HUES64 (cell line): ENCODE results near the gene PRR35.

Source experiments
- H3K27ac ChIP-seq: 2 replicates; pipeline ENCODE4 v1.7.0; 2013; ENCODE audit warnings: low read depth, low read length, inconsistent platforms
- H3K27me3 ChIP-seq: 2 replicates; pipeline ENCODE4 v1.6.1; 2013; ENCODE audit warnings: mild to moderate bottlenecking, low read length; ENCODE audit not compliant: insufficient read depth
- H3K36me3 ChIP-seq: 2 replicates; pipeline ENCODE4 v1.6.1; 2013; ENCODE audit warnings: mild to moderate bottlenecking, low read length; ENCODE audit not compliant: insufficient read depth
- H3K4me1 ChIP-seq: 2 replicates; pipeline ENCODE4 v1.6.1; 2013; ENCODE audit warnings: mild to moderate bottlenecking, low read length, moderate library complexity; ENCODE audit not compliant: insufficient read depth
- H3K4me3 ChIP-seq: 2 replicates; pipeline ENCODE4 v1.5.1; 2013; ENCODE audit warnings: mild to moderate bottlenecking, low read length, moderate library complexity
- H3K9ac ChIP-seq: 2 replicates; pipeline ENCODE4 v1.6.1; 2013; ENCODE audit warnings: mild to moderate bottlenecking, low read depth, low read length
- H3K9me3 ChIP-seq: 2 replicates; pipeline ENCODE4 v1.6.1; 2013; ENCODE audit warnings: low read depth, low read length; ENCODE audit not compliant: insufficient read depth
- WGBS: fragments of 150-250, 120-280 bp; methylation state at CpG from one replicate; pipeline ENCODE4 v1.1.7; 2013; ENCODE audit warnings: missing lambda C conversion rate; 5-methylcytosine and 5-hydroxymethylcytosine counted together

PRR35 gene

GRCh38 chr16:537415-538335 is 22.5 kb upstream of the PRR35 start:
- H3K9ac ChIP-seq: no peak overlapping the region
- no peak overlapping the region for H3K27ac ChIP-seq
- H3K36me3 ChIP-seq: peaks cover 10% of the 10 kb centered on the region; the same call in 1 of the 2 replicates
- no peaks in the 10 kb centered on the region for H3K9me3 ChIP-seq
- H3K4me3 ChIP-seq: no peak overlapping the region
- H3K27me3 ChIP-seq: no peaks in the 10 kb centered on the region
- H3K4me1 ChIP-seq: no peaks in the 10 kb centered on the region
- 96% methylated on average over 60 of the region's 60 CpGs for WGBS

GRCh38 chr16:539901-540530 is 20.2 kb upstream of the PRR35 start:
- WGBS: 95% methylated on average over 34 of the region's 34 CpGs
- Histone ChIP-seq H3K27me3 (no peaks in the 10 kb centered on the region), H3K4me1 (no peaks in the 10 kb centered on the region), H3K4me3 (no peak overlapping the region), H3K36me3 (peaks cover 10% of the 10 kb centered on the region; the same call in 1 of the 2 replicates), H3K9me3 (no peaks in the 10 kb centered on the region), H3K9ac (no peak overlapping the region), H3K27ac (no peak overlapping the region)

- H3K36me3 ChIP-seq: peaks cover 10% of the 10 kb centered on the region; the same call in 1 of the 2 replicates
- 96% methylated on average over 29 of the region's 29 CpGs for WGBS
- no peak overlapping the region for H3K4me3 ChIP-seq
- H3K27ac ChIP-seq: no peak overlapping the region
- no peaks in the 10 kb centered on the region for H3K9me3 ChIP-seq
- no peak overlapping the region for H3K9ac ChIP-seq
- no peaks in the 10 kb centered on the region for H3K4me1 ChIP-seq
- H3K27me3 ChIP-seq: no peaks in the 10 kb centered on the region
Measured at GRCh38 chr16:540645-541340, 19.4 kb upstream of the PRR35 start.

- Histone ChIP-seq H3K36me3 (no peaks in the 10 kb centered on the region; the same call in 1 of the 2 replicates), H3K27ac (no peak overlapping the region), H3K4me1 (no peaks in the 10 kb centered on the region), H3K27me3 (no peaks in the 10 kb centered on the region), H3K9me3 (no peaks in the 10 kb centered on the region), H3K4me3 (no peak overlapping the region), H3K9ac (no peak overlapping the region)
- WGBS: 95% methylated on average over 51 of the region's 51 CpGs
Measured at GRCh38 chr16:543301-544164, 16.7 kb upstream of the PRR35 start.

GRCh38 chr16:544517-544916 is 15.7 kb upstream of the PRR35 start:
- Histone ChIP-seq H3K9me3 (no peaks in the 10 kb centered on the region), H3K27ac (no peak overlapping the region), H3K36me3 (no peaks in the 10 kb centered on the region), H3K4me3 (no peak overlapping the region), H3K27me3 (no peaks in the 10 kb centered on the region), H3K9ac (no peak overlapping the region), H3K4me1 (no peaks in the 10 kb centered on the region)
- 95% methylated on average over 42 of the region's 46 CpGs for WGBS

- Histone ChIP-seq H3K27me3 (no peaks in the 10 kb centered on the region), H3K4me1 (no peaks in the 10 kb centered on the region), H3K9me3 (no peaks in the 10 kb centered on the region), H3K4me3 (no peak overlapping the region), H3K36me3 (peaks cover 9% of the 10 kb centered on the region), H3K27ac (no peak overlapping the region), H3K9ac (no peak overlapping the region)
- 88% methylated on average over 60 of the region's 60 CpGs for WGBS
Measured at GRCh38 chr16:546909-547770, 13.1 kb upstream of the PRR35 start.

GRCh38 chr16:548586-548985 is 11.6 kb upstream of the PRR35 start:
- H3K27me3 ChIP-seq: no peaks in the 10 kb centered on the region
- 95% methylated on average over 21 of the region's 21 CpGs for WGBS
- peaks cover 15% of the 10 kb centered on the region for H3K36me3 ChIP-seq
- H3K9ac ChIP-seq: no peak overlapping the region
- no peaks in the 10 kb centered on the region for H3K9me3 ChIP-seq
- H3K4me3 ChIP-seq: no peak overlapping the region
- no peaks in the 10 kb centered on the region for H3K4me1 ChIP-seq
- H3K27ac ChIP-seq: no peak overlapping the region

- H3K9me3 ChIP-seq: no peaks in the 10 kb centered on the region
- H3K4me3 ChIP-seq: no peak overlapping the region
- no peak overlapping the region for H3K9ac ChIP-seq
- 94% methylated on average over 54 of the region's 54 CpGs for WGBS
- peaks cover 15% of the 10 kb centered on the region for H3K36me3 ChIP-seq
- no peaks in the 10 kb centered on the region for H3K4me1 ChIP-seq
- H3K27ac ChIP-seq: no peak overlapping the region
- H3K27me3 ChIP-seq: no peaks in the 10 kb centered on the region
Measured at GRCh38 chr16:549544-550263, 10.5 kb upstream of the PRR35 start.

- 97% methylated on average over 28 of the region's 28 CpGs for WGBS
- Histone ChIP-seq H3K36me3 (peaks cover 15% of the 10 kb centered on the region), H3K9ac (no peak overlapping the region), H3K4me1 (no peaks in the 10 kb centered on the region), H3K4me3 (no peak overlapping the region), H3K27me3 (no peaks in the 10 kb centered on the region), H3K9me3 (no peaks in the 10 kb centered on the region), H3K27ac (no peak overlapping the region)
Measured at GRCh38 chr16:551210-551609, 9.0 kb upstream of the PRR35 start.
